Endodermal cell (in vitro differentiated cells): ENCODE measurements around the gene FAM117A. TPM values are rescaled to one million over a fixed set of nuclear protein-coding genes. Genes with fewer than 3 reads are reported as not detected.

Experiments used
- DNase-seq: peaks from one replicate; pipeline ENCODE4 v3.0.0-alpha.2; 2017
- H3K27ac ChIP-seq: 2 replicates; pipeline ENCODE4 v1.5.1; 2013; ENCODE audit warnings: mild to moderate bottlenecking, low read depth, low read length, moderate library complexity
- H3K27me3 ChIP-seq: 2 replicates; pipeline ENCODE4 v1.6.1; 2013; ENCODE audit warnings: mild to moderate bottlenecking, low read length, moderate library complexity; ENCODE audit not compliant: insufficient read depth, control insufficient read depth, poor library complexity, severe bottlenecking
- H3K36me3 ChIP-seq: 2 replicates; pipeline ENCODE4 v1.7.0; 2013; ENCODE audit warnings: mild to moderate bottlenecking, low read length, moderate library complexity; ENCODE audit not compliant: control insufficient read depth, insufficient read depth
- H3K4me1 ChIP-seq: one replicate; pipeline ENCODE4 v1.7.0; 2013; ENCODE audit warnings: low read length; ENCODE audit not compliant: control insufficient read depth, insufficient read depth
- H3K4me3 ChIP-seq: 2 replicates; pipeline ENCODE4 v1.5.1; 2013; ENCODE audit warnings: mild to moderate bottlenecking, low read length, moderate library complexity
- H3K9ac ChIP-seq: 2 replicates; pipeline ENCODE4 v1.6.1; 2013; ENCODE audit warnings: mild to moderate bottlenecking, low read length, moderate library complexity; ENCODE audit not compliant: poor library complexity, severe bottlenecking; ENCODE audit errors: extremely low read depth
- H3K9me3 ChIP-seq: 2 replicates; pipeline ENCODE4 v1.6.1; 2013; ENCODE audit warnings: mild to moderate bottlenecking, low read length, moderate library complexity; ENCODE audit not compliant: control insufficient read depth
- H3K27ac Mint-ChIP-seq: 2 replicates; pipeline ENCODE4 v1.8.0; 2020; ENCODE audit warnings: mixed read lengths
- H3K27me3 Mint-ChIP-seq: 2 replicates; pipeline ENCODE4 v1.8.0; 2021; ENCODE audit warnings: mild to moderate bottlenecking, mixed read lengths; ENCODE audit not compliant: insufficient read depth
- H3K36me3 Mint-ChIP-seq: 2 replicates; pipeline ENCODE4 v1.8.0; 2020; ENCODE audit warnings: low read depth, mixed read lengths
- H3K4me1 Mint-ChIP-seq: 2 replicates; pipeline ENCODE4 v1.8.0; 2020; ENCODE audit warnings: mixed read lengths
- H3K4me3 Mint-ChIP-seq: 2 replicates; pipeline ENCODE4 v1.8.0; 2020; ENCODE audit warnings: mild to moderate bottlenecking, moderate library complexity, mixed read lengths
- H3K9me3 Mint-ChIP-seq: 2 replicates; pipeline ENCODE4 v1.8.0; 2020; ENCODE audit warnings: mild to moderate bottlenecking, mixed read lengths
- CTCF ChIP-seq: fragments of 200-600 bp; sonication (generic); conservative IDR thresholded peaks from 2 replicates; pipeline ENCODE4 v1.5.0; 2021; ENCODE audit warnings: antibody characterized with exemption, mild to moderate bottlenecking
- WGBS, 2 experiments: methylation state at CpG; one replicate each; pipeline versions ENCODE4 v1.1.5 to v1.1.7; 2013; ENCODE audit warnings: missing lambda C conversion rate in 2 of 2, mixed read lengths in 1 of 2; ENCODE audit not compliant: insufficient coverage in 1 of 2, insufficient read length in 1 of 2; 5-methylcytosine and 5-hydroxymethylcytosine counted together
- total RNA-seq, 2 donors: library from RNA; stranded (reverse); fragmentation: NEBNext Ultra II Directional in 1 of 2; extraction: Animal tissue kit (Norgen Biotek cat#: 25700) in 1 of 2; gene quantifications; 2 replicates in 1 of 2; 3 replicates in 1 of 2; pipeline ENCODE4 v1.2.1, GENCODE V29; 2021

The FAM117A gene
- total RNA-seq, 2 donors from 2014 or later, result 15.4 to 16.8 TPM

DNA sequence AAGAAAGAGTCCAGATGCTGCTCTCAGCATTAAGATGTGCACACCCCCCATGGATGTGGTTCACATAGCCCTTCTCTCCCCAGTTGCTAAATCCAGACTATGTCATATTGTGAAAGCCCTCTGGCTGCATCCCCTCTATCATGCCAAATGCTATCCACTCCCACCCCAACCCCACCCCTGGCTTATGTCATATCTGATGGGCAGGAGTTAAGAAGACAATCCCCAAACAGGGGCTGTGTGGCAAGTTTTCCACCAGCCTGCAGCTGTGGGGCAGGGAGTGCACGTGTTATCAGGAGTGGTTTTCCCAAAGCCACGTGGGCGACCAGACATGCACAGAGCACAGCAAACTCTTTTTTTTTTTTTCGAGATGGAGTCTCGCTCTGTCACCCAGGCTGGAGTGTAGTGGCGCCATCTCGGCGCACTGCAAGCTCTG is 10.0 kb downstream of the FAM117A start:
- H3K4me3 Mint-ChIP-seq, result no peak overlapping the region
- no peaks in the 10 kb centered on the region for H3K27me3 Mint-ChIP-seq
- 91 to 96% methylated on average over 7 to 8 of the region's 8 CpGs for WGBS, 2 experiments

GRCh38 chr17:49752508-49752907 is 11.4 kb downstream of the FAM117A start:
- H3K36me3 Mint-ChIP-seq, result peaks cover 18% of the 10 kb centered on the region
- H3K27ac Mint-ChIP-seq, result no peak overlapping the region
- 95 to 100% methylated on average over 1 to 2 of the region's 3 CpGs for WGBS, 2 experiments
- Histone ChIP-seq H3K27me3 (no peaks in the 10 kb centered on the region), H3K27ac (no peak overlapping the region), H3K4me3 (no peak overlapping the region), H3K4me1 (no peaks in the 10 kb centered on the region), H3K36me3 (peaks cover 3% of the 10 kb centered on the region), H3K9me3 (no peaks in the 10 kb centered on the region), H3K9ac (no peak overlapping the region)
- DNase-seq, result no peak
- H3K4me1 Mint-ChIP-seq, result peaks cover under 1% of the 10 kb centered on the region
- H3K9me3 Mint-ChIP-seq, result no peaks in the 10 kb centered on the region
- no peaks in the 10 kb centered on the region for H3K27me3 Mint-ChIP-seq
- TF ChIP-seq CTCF, result no peak
- H3K4me3 Mint-ChIP-seq, result no peak overlapping the region

More for the DNA sequence above, 10.0 kb downstream of the FAM117A start:
- H3K9me3 ChIP-seq, result no peaks in the 10 kb centered on the region
- no peak overlapping the region for H3K4me3 ChIP-seq
- Mint-ChIP-seq H3K4me1 (no peaks in the 10 kb centered on the region), H3K36me3 (peaks cover 25% of the 10 kb centered on the region), H3K9me3 (no peaks in the 10 kb centered on the region), H3K27ac (no peak overlapping the region)
- H3K36me3 ChIP-seq, result peaks cover 7% of the 10 kb centered on the region
- no peak for DNase-seq
- no peaks in the 10 kb centered on the region for H3K4me1 ChIP-seq
- H3K9ac ChIP-seq, result no peak overlapping the region
- no peak overlapping the region for H3K27ac ChIP-seq
- TF ChIP-seq CTCF, result no peak
- H3K27me3 ChIP-seq, result no peaks in the 10 kb centered on the region

DNA sequence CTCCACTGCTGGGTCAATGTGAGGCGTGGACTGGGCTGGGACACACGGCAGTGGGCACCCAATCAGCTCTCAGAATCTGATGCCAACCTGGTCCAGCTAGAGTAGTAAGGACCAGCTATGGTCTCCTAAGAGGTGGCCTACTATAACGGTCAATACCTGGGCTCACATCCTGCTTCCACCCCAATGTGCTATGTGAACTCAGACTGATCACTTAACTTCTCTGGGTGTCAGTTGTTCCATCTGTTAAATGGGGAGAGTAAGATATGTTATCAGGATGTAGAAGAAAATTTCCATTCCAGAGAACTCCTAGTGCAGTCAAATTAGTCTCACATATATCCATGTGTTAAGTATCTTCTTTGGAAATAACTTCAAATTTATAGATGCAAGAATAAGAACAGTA is 14.2 kb downstream of the FAM117A start:
- Histone ChIP-seq H3K4me3 (no peak overlapping the region), H3K36me3 (no peaks in the 10 kb centered on the region), H3K27me3 (no peaks in the 10 kb centered on the region), H3K9me3 (no peaks in the 10 kb centered on the region), H3K9ac (no peak overlapping the region), H3K27ac (no peak overlapping the region), H3K4me1 (no peaks in the 10 kb centered on the region)
- H3K4me1 Mint-ChIP-seq, result peaks cover 5% of the 10 kb centered on the region
- no peak for DNase-seq
- no peaks in the 10 kb centered on the region for H3K9me3 Mint-ChIP-seq
- WGBS, 2 experiments, result 94 to 100% methylated on average over 3 of the region's 3 CpGs
- TF ChIP-seq CTCF, result no peak
- H3K36me3 Mint-ChIP-seq, result peaks cover 18% of the 10 kb centered on the region
- no peak overlapping the region for H3K4me3 Mint-ChIP-seq
- no peak overlapping the region for H3K27ac Mint-ChIP-seq
- H3K27me3 Mint-ChIP-seq, result no peaks in the 10 kb centered on the region
